ENCODE data around the gene HOXD13. TPM values are rescaled to one million over a fixed set of nuclear protein-coding genes. Genes with fewer than 3 reads are reported as not detected.

The HOXD13 gene
- total RNA-seq, 1 experiment from 2014 or later, result not detected

- intact Hi-C loops (cut with micrococcal nuclease), result loop anchor here (5.0 kb wide), 2 partner anchors 1067 to 1397 kb away; no protein-coding TSS in a partner anchor
- H3K27ac Mint-ChIP-seq (ENCODE audit: low read depth, unreplicated experiment), result no peak overlapping the region
- ChIA-PET POLR2A (interaction anchor here (0.6 kb wide), 1 partner anchor 644 kb away, joined by 4 read pairs; no protein-coding TSS in a partner anchor), CTCF (interaction anchor here (1.8 to 4.3 kb wide), 3 partner anchors 8 to 409 kb away, joined by 8 to 30 read pairs (median 21); partner anchors contain the start of gene HOXD11)
- BruUV-seq (replicated peaks), result no TSS peak
- no peak for TF ChIP-seq CTCF (IDR thresholded peaks at IDR 0.05; ENCODE audit: unreplicated experiment)
- H3K36me3 Mint-ChIP-seq (ENCODE audit: insufficient read depth, unreplicated experiment), result no peaks in the 10 kb centered on the region
- H3K9me3 Mint-ChIP-seq (ENCODE audit: unreplicated experiment), result no peaks in the 10 kb centered on the region
- H3K4me3 Mint-ChIP-seq (ENCODE audit: unreplicated experiment), result no peak overlapping the region
- H3K27me3 Mint-ChIP-seq (ENCODE audit: insufficient read depth, unreplicated experiment), result peaks cover 32% of the 10 kb centered on the region
- no peak for DNase-seq (ENCODE audit: unreplicated experiment)
- peaks cover 13% of the 10 kb centered on the region for H3K4me1 Mint-ChIP-seq (ENCODE audit: insufficient read depth, unreplicated experiment)
These were observed 6.7 kb downstream of the HOXD13 start for GRCh38 chr2:176099159-176099727.

GRCh38 chr2:176099728-176100546, 7.4 kb downstream of the HOXD13 start, which contains the start of gene HOXD12:
Gene HOXD12 (plus strand): TSS chr2:176099795. CDS start chr2:176099802, 7 bp downstream.
- H3K4me3 Mint-ChIP-seq (ENCODE audit: unreplicated experiment), result no peak within 1 kb of the TSS
- no peaks in the 10 kb centered on the region for H3K36me3 Mint-ChIP-seq (ENCODE audit: insufficient read depth, unreplicated experiment)
- CTCF ChIA-PET, result interaction anchor here (3.9 to 4.3 kb wide), 2 partner anchors 10 to 410 kb away, joined by 21 to 30 read pairs; no protein-coding TSS in a partner anchor
- POLR2A ChIA-PET, result interaction anchor here (0.6 kb wide), 1 partner anchor 644 kb away, joined by 4 read pairs; no protein-coding TSS in a partner anchor
- TF ChIP-seq CTCF (IDR thresholded peaks at IDR 0.05; ENCODE audit: unreplicated experiment), result no peak
- no peak within 1 kb of the TSS for H3K27ac Mint-ChIP-seq (ENCODE audit: low read depth, unreplicated experiment)
- no peak for DNase-seq (ENCODE audit: unreplicated experiment)
- peaks cover 13% of the 10 kb centered on the region for H3K4me1 Mint-ChIP-seq (ENCODE audit: insufficient read depth, unreplicated experiment)
- BruUV-seq (replicated peaks), result no TSS peak
- no peaks in the 10 kb centered on the region for H3K9me3 Mint-ChIP-seq (ENCODE audit: unreplicated experiment)
- intact Hi-C loops (cut with micrococcal nuclease), result loop anchor here (5.0 kb wide), 2 partner anchors 1068 to 1398 kb away; no protein-coding TSS in a partner anchor
- H3K27me3 Mint-ChIP-seq (ENCODE audit: insufficient read depth, unreplicated experiment), result peaks cover 29% of the 10 kb centered on the region

GRCh38 chr2:176100547-176101140, 8.1 kb downstream of the HOXD13 start:
- BruUV-seq (replicated peaks), result no TSS peak
- ChIA-PET POLR2A (no interaction called here), CTCF (no interaction called here)
- Mint-ChIP-seq H3K36me3 (ENCODE audit: insufficient read depth, unreplicated experiment) (no peaks in the 10 kb centered on the region), H3K4me1 (ENCODE audit: insufficient read depth, unreplicated experiment) (peaks cover 13% of the 10 kb centered on the region), H3K4me3 (ENCODE audit: unreplicated experiment) (no peak overlapping the region), H3K27ac (ENCODE audit: low read depth, unreplicated experiment) (no peak overlapping the region), H3K27me3 (ENCODE audit: insufficient read depth, unreplicated experiment) (peaks cover 29% of the 10 kb centered on the region), H3K9me3 (ENCODE audit: unreplicated experiment) (no peaks in the 10 kb centered on the region)
- DNase-seq (ENCODE audit: unreplicated experiment), result no peak
- TF ChIP-seq CTCF (IDR thresholded peaks at IDR 0.05; ENCODE audit: unreplicated experiment), result no peak
- intact Hi-C loops (cut with micrococcal nuclease), result no loop called here
